BJ (cell line): Measurements from ENCODE around the gene NAGLU. TPM values are rescaled to one million over a fixed set of nuclear protein-coding genes. Genes with fewer than 3 reads are reported as not detected.

Experiments
- CTCF ChIA-PET: fragments of 350-600 bp; formaldehyde crosslinking; extraction: SDS; loops from one replicate; lab custom pipeline; 2021; ENCODE audit warnings: antibody characterized with exemption, inconsistent platforms; lab: Yijun Ruan, JAX
- POLR2A ChIA-PET: fragments of 300-600 bp; sonication (Branson Sonifier 250); formaldehyde crosslinking; extraction: SDS; loops from one replicate; lab custom pipeline; 2021; ENCODE audit warnings: antibody characterized with exemption; lab: Charles Lee
- DNase-seq: peaks from one replicate; pipeline ENCODE4 v3.0.0-alpha.2; 2011; ENCODE audit warnings: low read depth
- H3K27me3 ChIP-seq: 2 replicates; pipeline ENCODE4 v1.6.0; 2011; ENCODE audit warnings: low read length; ENCODE audit not compliant: control insufficient read depth, insufficient read depth
- H3K36me3 ChIP-seq: 2 replicates; pipeline ENCODE4 v1.5.1; 2011; ENCODE audit warnings: low read length; ENCODE audit not compliant: control insufficient read depth, insufficient read depth
- H3K4me3 ChIP-seq: 2 replicates; pipeline ENCODE4 v1.5.1; 2011; ENCODE audit warnings: low read depth, mild to moderate bottlenecking, control low read depth, low read length
- polyA plus RNA-seq: library from polyadenylated mRNA; depleted of rRNA; stranded (reverse); fragments of >200 nt; gene quantifications from 2 replicates; pipeline ENCODE4 v1.2.3, GENCODE V29; 2011
- TF ChIP-seq, protein P1 (sequence below): IDR thresholded peaks from 2 replicates; pipeline ENCODE4 v1.5.1; 2011; ENCODE audit warnings: low read depth, mild to moderate bottlenecking, control low read depth, inconsistent platforms, low read length, moderate library complexity; ENCODE audit not compliant: insufficient read depth

The NAGLU gene
- polyA plus RNA-seq, 1 experiment, result 45.3 TPM

- no peaks in the 10 kb centered on the region for H3K27me3 ChIP-seq
- H3K36me3 ChIP-seq, result peaks cover 26% of the 10 kb centered on the region
- POLR2A ChIA-PET, result no interaction called here
- H3K4me3 ChIP-seq, result no peak overlapping the region
- TF ChIP-seq, protein P1, sequence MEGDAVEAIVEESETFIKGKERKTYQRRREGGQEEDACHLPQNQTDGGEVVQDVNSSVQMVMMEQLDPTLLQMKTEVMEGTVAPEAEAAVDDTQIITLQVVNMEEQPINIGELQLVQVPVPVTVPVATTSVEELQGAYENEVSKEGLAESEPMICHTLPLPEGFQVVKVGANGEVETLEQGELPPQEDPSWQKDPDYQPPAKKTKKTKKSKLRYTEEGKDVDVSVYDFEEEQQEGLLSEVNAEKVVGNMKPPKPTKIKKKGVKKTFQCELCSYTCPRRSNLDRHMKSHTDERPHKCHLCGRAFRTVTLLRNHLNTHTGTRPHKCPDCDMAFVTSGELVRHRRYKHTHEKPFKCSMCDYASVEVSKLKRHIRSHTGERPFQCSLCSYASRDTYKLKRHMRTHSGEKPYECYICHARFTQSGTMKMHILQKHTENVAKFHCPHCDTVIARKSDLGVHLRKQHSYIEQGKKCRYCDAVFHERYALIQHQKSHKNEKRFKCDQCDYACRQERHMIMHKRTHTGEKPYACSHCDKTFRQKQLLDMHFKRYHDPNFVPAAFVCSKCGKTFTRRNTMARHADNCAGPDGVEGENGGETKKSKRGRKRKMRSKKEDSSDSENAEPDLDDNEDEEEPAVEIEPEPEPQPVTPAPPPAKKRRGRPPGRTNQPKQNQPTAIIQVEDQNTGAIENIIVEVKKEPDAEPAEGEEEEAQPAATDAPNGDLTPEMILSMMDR, result no peak
- CTCF ChIA-PET, result interaction anchor here (0.7 kb wide), 1 partner anchor 117 kb away, joined by 3 read pairs; no protein-coding TSS in a partner anchor
- DNase-seq, result no peak
These were observed 27.9 kb downstream of the NAGLU start for GRCh38 chr17:42563950-42564349.

GRCh38 chr17:42564815-42565522 lies 28.9 kb downstream of the NAGLU start:
- no peak for DNase-seq

DNA sequence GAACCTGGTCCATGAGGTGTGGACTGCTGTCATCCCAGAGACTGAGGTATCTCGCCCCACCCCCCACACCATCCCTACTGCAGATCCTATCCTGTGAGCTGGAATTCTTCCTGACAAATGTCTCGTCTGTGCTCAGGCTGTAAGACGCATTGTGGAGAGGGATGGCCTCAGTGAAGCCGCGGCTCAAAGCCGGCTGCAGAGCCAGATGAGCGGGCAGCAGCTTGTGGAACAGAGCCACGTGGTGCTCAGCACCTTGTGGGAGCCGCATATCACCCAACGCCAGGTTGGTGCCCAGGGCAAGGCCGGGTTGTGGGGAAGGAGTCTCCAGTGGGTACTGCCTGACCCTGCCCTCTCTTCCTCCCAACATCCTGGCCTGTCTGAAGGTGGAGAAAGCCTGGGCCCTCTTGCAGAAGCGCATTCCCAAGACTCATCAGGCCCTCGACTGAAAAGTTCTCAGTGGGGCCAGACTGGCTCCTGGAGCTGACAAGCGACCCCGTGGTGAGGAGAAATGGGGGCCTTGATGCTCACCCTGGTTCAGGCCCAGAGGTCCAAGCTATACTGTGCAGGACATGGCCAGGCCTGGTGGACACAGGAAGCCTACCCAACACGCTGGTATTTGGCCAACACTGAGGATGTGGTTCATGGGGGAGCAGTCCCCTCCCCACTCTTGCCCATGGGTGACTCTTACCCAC lies 29.6 kb downstream of the NAGLU start:
- H3K36me3 ChIP-seq, result peaks cover 36% of the 10 kb centered on the region
- H3K4me3 ChIP-seq, result no peak overlapping the region
- DNase-seq, result no peak
- POLR2A ChIA-PET, result no interaction called here
- TF ChIP-seq, protein P1, result no peak
- no peaks in the 10 kb centered on the region for H3K27me3 ChIP-seq
- CTCF ChIA-PET, result interaction anchor here (0.7 to 1.2 kb wide), 2 partner anchors 13 kb away, joined by 3 to 4 read pairs; no protein-coding TSS in a partner anchor

More at GRCh38 chr17:42564815-42565522, 28.9 kb downstream of the NAGLU start:
- H3K27me3 ChIP-seq, result no peaks in the 10 kb centered on the region
- TF ChIP-seq, protein P1, result no peak
- H3K4me3 ChIP-seq, result no peak overlapping the region
- ChIA-PET POLR2A (no interaction called here), CTCF (interaction anchor here (0.9 to 1.2 kb wide), 2 partner anchors 13 to 115 kb away, joined by 4 read pairs; no protein-coding TSS in a partner anchor)
- H3K36me3 ChIP-seq, result peaks cover 34% of the 10 kb centered on the region

DNA sequence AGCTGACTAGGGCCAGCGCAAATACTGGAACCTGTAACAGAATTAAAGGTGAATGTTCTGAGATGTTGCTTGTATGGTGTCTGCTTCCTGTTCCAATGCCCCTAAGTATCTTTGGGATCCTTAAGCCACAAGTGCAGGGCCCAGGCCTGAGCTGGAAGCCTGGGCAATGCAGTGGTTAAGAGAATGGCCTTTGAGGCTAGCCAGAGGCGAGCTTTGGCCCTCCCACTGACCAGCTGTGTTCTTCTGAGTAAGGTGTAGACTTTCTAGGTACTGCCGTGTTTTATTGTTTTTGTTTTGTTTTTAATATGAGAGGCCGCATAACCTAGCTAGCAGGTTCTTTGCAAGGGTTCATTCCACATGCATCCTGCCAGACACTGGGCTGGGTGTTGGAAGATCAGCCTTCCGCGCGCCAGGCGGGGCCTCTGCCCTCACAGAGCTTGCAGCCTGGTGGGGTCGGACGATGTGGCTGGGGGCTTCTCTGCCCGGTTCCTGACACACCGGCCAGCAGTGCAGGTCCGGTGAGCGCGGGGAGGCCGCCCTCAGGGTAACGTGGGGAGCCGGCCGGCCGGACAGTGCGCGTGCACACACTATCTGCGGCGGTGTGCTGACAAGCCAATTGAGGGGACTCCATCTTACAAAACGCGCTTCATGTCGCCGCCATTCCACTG lies 30.3 kb downstream of the NAGLU start:
- no peaks in the 10 kb centered on the region for H3K27me3 ChIP-seq
- POLR2A ChIA-PET, result no interaction called here
- H3K4me3 ChIP-seq, result peak overlapping the region; percentile 97
- DNase-seq, result no peak
- TF ChIP-seq, protein P1, result no peak
- CTCF ChIA-PET, result interaction anchor here (0.7 to 1.0 kb wide), 2 partner anchors 12 kb away, joined by 3 to 4 read pairs; no protein-coding TSS in a partner anchor
- peaks cover 39% of the 10 kb centered on the region for H3K36me3 ChIP-seq
